Uterus (tissue), 2 donors: ENCODE results near the gene RNASE11.

Experiments
- CTCF ChIP-seq, 4 experiments: fragments of 200-600 bp in 2 of 4; fragments of 450-650 bp in 2 of 4; sonication (generic) in 2 of 4; IDR thresholded peaks; one replicate each; pipeline ENCODE4 v1.5.1; 2016 to 2019; ENCODE audit warnings: antibody characterized with exemption in 4 of 4, mild to moderate bottlenecking in 2 of 4, moderate library complexity in 1 of 4
- POLR2A ChIP-seq, 2 donors: fragments of 450-650 bp; IDR thresholded peaks; one replicate each; pipeline ENCODE4 v1.6.1; 2016; ENCODE audit warnings: antibody characterized with exemption in 2 of 2, mild to moderate bottlenecking in 1 of 2, moderate library complexity in 1 of 2

- no peak for TF ChIP-seq POLR2A (IDR thresholded peaks at IDR 0.05)
- no peak for TF ChIP-seq CTCF (IDR thresholded peaks at IDR 0.05)
Observed at GRCh38 chr14:20631880-20632389, 44.1 kb upstream of the RNASE11 start.
